ENCODE results near the gene GPR37L1. TPM values are rescaled to one million over a fixed set of nuclear protein-coding genes. Genes with fewer than 3 reads are reported as not detected.

The GPR37L1 gene
- total RNA-seq, 1 donor from 2014 or later = not detected

DNA sequence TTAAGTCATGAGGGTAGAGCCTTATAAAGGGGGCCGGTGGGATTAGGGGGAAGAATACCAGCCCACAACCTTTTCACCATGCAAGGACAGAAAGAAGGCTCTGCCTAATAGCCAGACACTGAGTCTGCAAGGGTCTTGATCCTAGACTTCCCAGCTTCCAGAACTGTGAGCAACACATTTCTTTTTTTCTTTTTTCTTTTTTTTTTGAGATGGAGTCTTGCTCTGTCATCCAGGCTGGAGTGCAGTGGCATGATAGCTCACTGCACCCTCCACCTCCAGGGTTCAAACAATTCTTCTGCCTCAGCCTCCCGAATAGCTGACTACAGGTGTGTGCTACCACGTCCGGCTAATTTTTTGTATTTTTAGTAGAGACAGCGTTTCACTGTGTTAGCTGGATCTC is 23.6 kb downstream of the GPR37L1 start:
- TF ChIP-seq, protein P1, sequence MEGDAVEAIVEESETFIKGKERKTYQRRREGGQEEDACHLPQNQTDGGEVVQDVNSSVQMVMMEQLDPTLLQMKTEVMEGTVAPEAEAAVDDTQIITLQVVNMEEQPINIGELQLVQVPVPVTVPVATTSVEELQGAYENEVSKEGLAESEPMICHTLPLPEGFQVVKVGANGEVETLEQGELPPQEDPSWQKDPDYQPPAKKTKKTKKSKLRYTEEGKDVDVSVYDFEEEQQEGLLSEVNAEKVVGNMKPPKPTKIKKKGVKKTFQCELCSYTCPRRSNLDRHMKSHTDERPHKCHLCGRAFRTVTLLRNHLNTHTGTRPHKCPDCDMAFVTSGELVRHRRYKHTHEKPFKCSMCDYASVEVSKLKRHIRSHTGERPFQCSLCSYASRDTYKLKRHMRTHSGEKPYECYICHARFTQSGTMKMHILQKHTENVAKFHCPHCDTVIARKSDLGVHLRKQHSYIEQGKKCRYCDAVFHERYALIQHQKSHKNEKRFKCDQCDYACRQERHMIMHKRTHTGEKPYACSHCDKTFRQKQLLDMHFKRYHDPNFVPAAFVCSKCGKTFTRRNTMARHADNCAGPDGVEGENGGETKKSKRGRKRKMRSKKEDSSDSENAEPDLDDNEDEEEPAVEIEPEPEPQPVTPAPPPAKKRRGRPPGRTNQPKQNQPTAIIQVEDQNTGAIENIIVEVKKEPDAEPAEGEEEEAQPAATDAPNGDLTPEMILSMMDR (IDR thresholded peaks at IDR 0.05) = no peak
- H3K27me3 Mint-ChIP-seq = no peaks in the 10 kb centered on the region
- H3K4me3 Mint-ChIP-seq = peak overlapping the region; percentile 38
- ChIA-PET POLR2A (interaction anchor here (0.5 to 1.2 kb wide), 2 partner anchors 10 to 182 kb away, joined by 3 to 12 read pairs; no protein-coding TSS in a partner anchor), CTCF (interaction anchor here (1.5 to 2.3 kb wide), 2 partner anchors 9 to 46 kb away, joined by 4 to 6 read pairs; partner anchors contain the start of gene LGR6)
- no peak overlapping the region for H3K27ac Mint-ChIP-seq
- peaks cover 30% of the 10 kb centered on the region for H3K36me3 Mint-ChIP-seq (ENCODE audit: low read depth)
- H3K4me1 Mint-ChIP-seq = peaks cover 40% of the 10 kb centered on the region
- intact Hi-C loops (cut with micrococcal nuclease) = loop anchor here (10.0 kb wide), 1 partner anchor 879 kb away; the partner anchor contains the start of gene PPFIA4
- H3K9me3 Mint-ChIP-seq = no peaks in the 10 kb centered on the region
- ATAC-seq (ENCODE audit: low read depth) (no peak), DNase-seq (no peak)

DNA sequence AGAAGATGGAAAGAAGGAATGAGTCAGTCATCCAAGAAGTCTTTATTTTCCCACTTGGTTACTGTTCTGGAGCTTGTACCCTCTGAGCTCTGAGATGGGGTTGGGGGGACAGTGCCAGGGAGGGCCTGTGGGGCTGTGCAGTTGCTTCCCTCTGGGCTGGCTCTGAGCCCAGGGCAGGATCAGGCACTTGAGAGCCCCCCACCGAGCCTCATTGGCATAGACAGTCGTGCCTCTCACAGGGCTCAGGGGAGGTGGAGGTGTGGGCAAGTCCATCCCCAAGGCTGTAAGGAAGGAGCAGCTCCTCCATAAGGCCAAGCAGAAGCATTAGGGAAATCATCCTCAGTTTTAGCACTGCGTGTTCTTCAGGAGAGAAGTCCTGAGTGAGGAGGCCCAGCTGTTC is 24.3 kb downstream of the GPR37L1 start:
- TF ChIP-seq, protein P1 (IDR thresholded peaks at IDR 0.05) = no peak
- Mint-ChIP-seq H3K27me3 (no peaks in the 10 kb centered on the region), H3K36me3 (ENCODE audit: low read depth) (peaks cover 34% of the 10 kb centered on the region), H3K9me3 (no peaks in the 10 kb centered on the region), H3K4me1 (peaks cover 36% of the 10 kb centered on the region), H3K4me3 (no peak overlapping the region), H3K27ac (no peak overlapping the region)
- DNase-seq = no peak
- no peak for ATAC-seq (ENCODE audit: low read depth)
- intact Hi-C loops (cut with micrococcal nuclease) = loop anchor here (10.0 kb wide), 1 partner anchor 878 kb away; the partner anchor contains the start of gene PPFIA4
- ChIA-PET CTCF (interaction anchor here (1.3 to 2.3 kb wide), 2 partner anchors 14 to 46 kb away, joined by 4 to 6 read pairs; partner anchors contain the start of genes LGR6 and PTPN7), POLR2A (interaction anchor here (0.5 to 1.2 kb wide), 2 partner anchors 9 to 183 kb away, joined by 3 to 12 read pairs; no protein-coding TSS in a partner anchor)

DNA sequence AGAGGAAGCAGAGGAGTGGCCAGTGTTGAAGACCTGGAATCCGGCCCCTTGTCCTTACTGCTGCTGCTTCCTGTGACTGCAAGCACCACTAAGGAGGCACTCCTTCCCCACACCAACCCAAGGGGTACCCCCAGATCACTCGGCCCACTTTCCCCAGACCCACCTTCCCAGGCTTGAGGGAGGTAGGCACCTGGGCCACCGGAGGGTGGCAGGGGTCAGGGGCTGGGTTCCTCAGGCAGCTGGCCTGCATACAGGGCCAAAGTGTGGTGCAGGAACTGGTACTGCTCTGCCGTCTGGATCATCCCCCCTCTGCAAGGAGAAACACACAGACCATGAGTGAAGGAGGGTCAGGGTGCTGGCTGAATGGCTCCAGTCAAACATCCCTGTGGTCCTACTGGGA is 25.7 kb downstream of the GPR37L1 start:
- peaks cover 22% of the 10 kb centered on the region for H3K4me1 Mint-ChIP-seq
- ATAC-seq (ENCODE audit: low read depth) = no peak

DNA sequence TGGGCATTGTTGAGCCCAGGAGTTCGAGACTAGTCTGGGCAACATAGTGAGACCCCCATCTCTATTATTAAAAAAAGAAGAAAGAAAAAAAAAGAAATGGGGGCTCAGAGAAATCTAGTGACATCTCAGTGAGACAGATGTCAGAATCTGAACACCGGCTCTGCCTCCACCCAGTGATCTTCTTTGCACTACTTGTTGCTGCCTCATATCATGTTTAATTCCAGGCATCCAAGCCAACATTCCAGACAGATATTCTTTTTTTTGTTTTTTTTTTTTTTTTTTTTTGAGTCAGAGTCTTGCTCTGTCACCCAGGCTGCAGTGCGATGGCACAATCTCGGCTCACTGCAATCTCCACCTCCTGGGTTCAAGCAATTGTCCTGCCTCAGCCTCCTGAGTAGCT is 26.8 kb downstream of the GPR37L1 start:
- no peak overlapping the region for H3K4me3 Mint-ChIP-seq
- no peaks in the 10 kb centered on the region for H3K9me3 Mint-ChIP-seq
- H3K27me3 Mint-ChIP-seq = no peaks in the 10 kb centered on the region
- H3K36me3 Mint-ChIP-seq (ENCODE audit: low read depth) = peaks cover 47% of the 10 kb centered on the region
- ChIA-PET POLR2A (interaction anchor here (0.7 to 1.3 kb wide), 2 partner anchors 11 to 1516 kb away, joined by 3 to 8 read pairs; partner anchors contain the start of gene PTPN7), CTCF (no interaction called here)
- H3K27ac Mint-ChIP-seq = no peak overlapping the region
- TF ChIP-seq, protein P1 (IDR thresholded peaks at IDR 0.05) = no peak
- ATAC-seq (ENCODE audit: low read depth) (no peak), DNase-seq (no peak)
- peaks cover 20% of the 10 kb centered on the region for H3K4me1 Mint-ChIP-seq
- intact Hi-C loops (cut with micrococcal nuclease) = loop anchor here (10.0 kb wide), 1 partner anchor 875 kb away; the partner anchor contains the start of gene PPFIA4

More for the DNA sequence above, 25.7 kb downstream of the GPR37L1 start:
- ChIA-PET CTCF (no interaction called here), POLR2A (interaction anchor here (1.3 kb wide), 1 partner anchor 12 kb away, joined by 3 read pairs; the partner anchor contains the start of gene PTPN7)
- Mint-ChIP-seq H3K27me3 (no peaks in the 10 kb centered on the region), H3K27ac (no peak overlapping the region), H3K4me3 (no peak overlapping the region), H3K36me3 (ENCODE audit: low read depth) (peaks cover 45% of the 10 kb centered on the region), H3K9me3 (no peaks in the 10 kb centered on the region)
- intact Hi-C loops (cut with micrococcal nuclease) = loop anchor here (10.0 kb wide), 1 partner anchor 876 kb away; the partner anchor contains the start of gene PPFIA4
- TF ChIP-seq, protein P1 (IDR thresholded peaks at IDR 0.05) = no peak
- no peak for DNase-seq

DNA sequence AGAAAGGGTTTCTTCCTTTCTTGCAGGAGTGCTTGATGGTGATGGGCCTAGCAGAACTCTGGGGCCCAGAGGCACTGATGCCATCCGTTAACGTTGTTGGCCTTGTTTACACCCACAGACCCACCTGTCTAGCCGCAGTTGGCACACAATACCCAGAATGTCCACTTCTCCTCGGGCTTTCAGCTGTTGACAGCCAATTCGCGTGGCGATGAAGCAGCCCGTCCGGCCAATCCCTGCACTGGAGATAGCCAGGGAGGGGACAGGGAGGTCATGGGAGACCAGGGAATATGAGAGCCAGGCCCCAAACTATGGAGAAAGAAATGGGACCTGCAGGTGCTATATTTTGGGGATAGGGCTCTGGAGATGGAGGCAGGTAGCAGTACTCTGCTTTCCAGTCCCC is 27.5 kb downstream of the GPR37L1 start:
- Mint-ChIP-seq H3K4me1 (peaks cover 23% of the 10 kb centered on the region), H3K4me3 (no peak overlapping the region), H3K36me3 (ENCODE audit: low read depth) (peaks cover 54% of the 10 kb centered on the region), H3K27me3 (no peaks in the 10 kb centered on the region), H3K9me3 (no peaks in the 10 kb centered on the region), H3K27ac (no peak overlapping the region)
- ATAC-seq (ENCODE audit: low read depth) (no peak), DNase-seq (no peak)
- CTCF ChIA-PET = no interaction called here
- POLR2A ChIA-PET = no interaction called here
- TF ChIP-seq, protein P1 (IDR thresholded peaks at IDR 0.05) = no peak
- intact Hi-C loops (cut with micrococcal nuclease) = no loop called here

All from activated B cell treated with CpG ODN at 0.5 μM for 24 hours (primary cell).